Nephron progenitor cell (in vitro differentiated cells): ENCODE data around the gene SYT7.
A peak's percentile ranks its signal among the peaks of the same experiment; 100 is the strongest.
"Not testable (repeated sequence)": the region's sequence is repeated elsewhere in the genome, so short reads cannot be mapped to it uniquely, and the experiment has no call there.

Experiments used
- DNase-seq: peaks from one replicate; pipeline ENCODE4 v3.0.0; 2021
- H3K27ac Mint-ChIP-seq: 2 replicates; pipeline ENCODE4 v1.8.0; 2021; ENCODE audit warnings: mild to moderate bottlenecking, moderate library complexity, mixed read lengths
- H3K27me3 Mint-ChIP-seq: 2 replicates; pipeline ENCODE4 v1.8.0; 2021; ENCODE audit warnings: mild to moderate bottlenecking, low read depth, mixed read lengths; ENCODE audit not compliant: poor library complexity
- H3K36me3 Mint-ChIP-seq: 2 replicates; pipeline ENCODE4 v1.8.0; 2021; ENCODE audit warnings: low read depth, mixed read lengths
- H3K4me1 Mint-ChIP-seq: 2 replicates; pipeline ENCODE4 v1.8.0; 2021; ENCODE audit warnings: mixed read lengths
- H3K4me3 Mint-ChIP-seq: 2 replicates; pipeline ENCODE4 v1.8.0; 2021; ENCODE audit warnings: mild to moderate bottlenecking, moderate library complexity, mixed read lengths
- H3K9me3 Mint-ChIP-seq: 2 replicates; pipeline ENCODE4 v1.8.0; 2021; ENCODE audit warnings: mild to moderate bottlenecking, moderate library complexity, mixed read lengths
- CTCF ChIP-seq: fragments of 200-600 bp; sonication (generic); IDR thresholded peaks from 2 replicates; pipeline ENCODE4 v1.5.0; 2021; ENCODE audit warnings: antibody characterized with exemption

The SYT7 gene

GRCh38 chr11:61472868-61473267, 108.0 kb downstream of the SYT7 start:
- Mint-ChIP-seq H3K4me1 (peaks cover 8% of the 10 kb centered on the region), H3K27ac (peak overlapping the region; percentile 51), H3K4me3 (no peak overlapping the region), H3K9me3 (no peaks in the 10 kb centered on the region), H3K36me3 (peaks cover 42% of the 10 kb centered on the region), H3K27me3 (no peaks in the 10 kb centered on the region)
- DNase-seq = no peak
- no peak for TF ChIP-seq CTCF

- H3K27ac Mint-ChIP-seq = peak overlapping the region; percentile 71
- no peak for DNase-seq
Observed at GRCh38 chr11:61472282-61472681, 108.6 kb downstream of the SYT7 start.

GRCh38 chr11:61468002-61468401, 112.9 kb downstream of the SYT7 start:
- no peak overlapping the region for H3K4me3 Mint-ChIP-seq
- TF ChIP-seq CTCF = no peak
- peaks cover 3% of the 10 kb centered on the region for H3K27me3 Mint-ChIP-seq
- DNase-seq = no peak
- peak overlapping the region; percentile 47 for H3K27ac Mint-ChIP-seq
- peaks cover 45% of the 10 kb centered on the region for H3K36me3 Mint-ChIP-seq
- peaks cover 12% of the 10 kb centered on the region for H3K4me1 Mint-ChIP-seq
- no peaks in the 10 kb centered on the region for H3K9me3 Mint-ChIP-seq

More at GRCh38 chr11:61472282-61472681, 108.6 kb downstream of the SYT7 start:
- peaks cover 3% of the 10 kb centered on the region for H3K27me3 Mint-ChIP-seq
- peaks cover 47% of the 10 kb centered on the region for H3K36me3 Mint-ChIP-seq
- peaks cover 12% of the 10 kb centered on the region for H3K4me1 Mint-ChIP-seq
- TF ChIP-seq CTCF = no peak
- no peak overlapping the region for H3K4me3 Mint-ChIP-seq
- H3K9me3 Mint-ChIP-seq = no peaks in the 10 kb centered on the region

GRCh38 chr11:61467602-61468001, 113.3 kb downstream of the SYT7 start:
- not testable (repeated sequence) for DNase-seq, H3K4me3 Mint-ChIP-seq, H3K27me3 Mint-ChIP-seq, H3K9me3 Mint-ChIP-seq
- H3K27ac Mint-ChIP-seq = peak overlapping the region; percentile 47
- H3K4me1 Mint-ChIP-seq = peaks cover 12% of the 10 kb centered on the region
- peaks cover 41% of the 10 kb centered on the region for H3K36me3 Mint-ChIP-seq
